Posterior vena cava (tissue), 2 donors: ENCODE measurements around the gene SEPTIN10. TPM values are rescaled to one million over a fixed set of nuclear protein-coding genes. Genes with fewer than 3 reads are reported as not detected.
"Not testable (repeated sequence)": the region's sequence is repeated elsewhere in the genome, so short reads cannot be mapped to it uniquely, and the experiment has no call there.

Experiments
- DNase-seq: peaks from one replicate; pipeline ENCODE4 v3.0.0-alpha.2; 2020; ENCODE audit warnings: low spot score
- intact Hi-C, 2 donors: fragments of 100-400 bp; cut with DNase I; formaldehyde crosslinking; loops; one replicate each; pipeline versions ENCODE4 v1.14.1 to v1.14.2; 2022 to 2023
- total RNA-seq, 2 donors: library from RNA; stranded (reverse); fragmentation: NEBNext Ultra II Directional; extraction: Animal tissue kit (Norgen Biotek cat#: 25700); gene quantifications; one replicate each; pipeline ENCODE4 v1.2.1, GENCODE V29; 2021
- donor health status: DM: yes; HTN: yes; CAD: no.
- donor health status: DM: yes; HTN: yes; CAD: no.

SEPTIN10 gene
- total RNA-seq, 2 donors from 2014 or later: 88.3 to 115 TPM

DNA sequence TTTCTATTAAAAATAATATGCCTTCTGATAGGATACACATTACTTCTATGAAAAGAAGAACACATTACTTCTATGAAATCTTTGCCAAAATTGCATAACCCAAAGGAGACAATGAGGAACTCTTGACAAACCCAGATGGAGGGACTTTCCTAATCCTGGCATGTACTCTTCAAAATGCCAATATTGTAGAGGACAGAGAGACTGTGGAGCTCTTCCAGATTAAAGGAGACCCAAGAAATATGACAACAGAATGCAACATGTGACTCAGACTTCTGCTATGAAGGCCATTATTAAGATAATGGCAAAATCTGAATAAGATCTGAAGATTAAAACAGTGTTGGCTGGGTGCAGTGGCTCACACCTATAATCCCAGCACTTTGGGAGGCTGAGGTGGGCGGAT lies 22.6 kb upstream of the SEPTIN10 start:
- intact Hi-C loops: no loop called here
- no peak for DNase-seq

- no peak for DNase-seq
- intact Hi-C loops: no loop called here
Measured at GRCh38 chr2:109635426-109636304, 21.9 kb upstream of the SEPTIN10 start.

GRCh38 chr2:109633284-109633961 lies 19.7 kb upstream of the SEPTIN10 start:
- no peak for DNase-seq
- intact Hi-C loops: no loop called here

DNA sequence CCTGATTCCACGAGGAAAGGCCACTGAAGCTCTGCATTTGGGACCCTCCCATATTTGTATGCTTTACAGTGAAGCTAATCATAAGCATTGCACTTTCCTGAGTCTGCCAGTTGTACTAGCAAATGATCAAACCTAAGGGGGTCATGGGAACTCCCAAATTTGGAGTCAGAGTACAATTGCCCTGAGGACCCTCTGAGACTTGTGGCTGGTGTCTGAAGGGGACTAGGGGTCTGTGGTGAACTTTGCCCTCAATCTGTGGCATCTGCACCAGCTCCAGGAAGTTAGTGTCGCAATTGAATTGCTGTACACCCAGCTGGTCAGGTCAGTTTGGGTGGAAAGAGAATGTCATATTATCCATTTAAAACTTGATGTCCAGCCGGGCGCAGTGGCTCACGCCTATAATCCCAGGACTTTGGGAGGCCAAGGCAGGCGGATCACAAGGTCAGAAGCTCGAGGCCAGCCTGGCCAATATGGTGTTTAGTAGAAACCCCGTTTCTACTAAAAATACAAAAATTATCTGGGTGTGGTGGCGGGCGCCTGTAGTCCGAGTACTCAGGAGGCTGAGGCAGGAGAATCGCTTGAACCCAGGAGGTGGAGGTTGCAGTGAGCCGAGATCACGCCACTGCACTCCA lies 18.5 kb upstream of the SEPTIN10 start:
- no peak for DNase-seq
- intact Hi-C loops: no loop called here

DNA sequence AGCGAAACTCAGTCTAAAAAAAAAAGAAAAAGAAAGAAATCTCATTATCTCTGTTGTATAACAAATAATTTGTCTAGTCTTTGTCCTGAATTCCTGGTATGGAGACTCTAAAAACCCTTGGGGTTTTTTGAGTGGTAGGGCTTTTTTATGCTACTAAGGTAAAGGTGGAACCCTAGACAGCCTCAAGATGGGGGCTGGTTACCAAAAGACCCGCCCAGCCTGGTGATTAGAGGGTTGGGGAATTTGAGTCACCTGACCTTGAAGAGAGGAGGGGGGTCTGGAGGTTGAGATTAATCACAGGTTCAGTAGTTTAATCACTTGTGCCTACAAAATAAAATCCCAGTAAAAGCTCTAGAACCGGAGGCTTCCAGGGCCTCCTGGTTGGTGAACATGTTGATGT lies 18.0 kb upstream of the SEPTIN10 start:
- intact Hi-C loops: no loop called here
- no peak for DNase-seq

- intact Hi-C loops: no loop called here
Measured at GRCh38 chr2:109630441-109631430, 17.0 kb upstream of the SEPTIN10 start.

GRCh38 chr2:109629867-109630266 lies 16.1 kb upstream of the SEPTIN10 start:
- intact Hi-C loops: no loop called here
- DNase-seq: no peak

More at GRCh38 chr2:109630441-109631430, 17.0 kb upstream of the SEPTIN10 start:
- no peak for DNase-seq

DNA sequence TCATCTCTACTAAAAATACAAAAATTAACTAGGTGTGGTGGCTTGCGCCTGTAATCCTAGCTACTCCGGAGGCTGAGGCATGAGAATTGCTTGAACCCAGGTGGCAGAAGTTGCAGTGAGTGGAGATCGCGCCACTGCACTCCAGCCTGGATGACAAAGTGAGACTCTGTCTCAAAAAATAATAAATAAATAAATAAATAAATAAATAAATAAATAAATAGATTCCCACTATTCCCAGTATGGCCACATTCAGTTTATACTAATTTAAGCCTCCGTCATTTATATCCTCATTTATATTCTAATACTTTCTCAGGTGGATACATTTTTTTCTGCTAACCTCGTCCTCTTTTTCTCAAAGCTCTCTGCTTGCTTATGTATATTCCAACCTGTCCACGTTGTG lies 14.6 kb upstream of the SEPTIN10 start:
- intact Hi-C loops, DNase-seq: not testable (repeated sequence)

DNA sequence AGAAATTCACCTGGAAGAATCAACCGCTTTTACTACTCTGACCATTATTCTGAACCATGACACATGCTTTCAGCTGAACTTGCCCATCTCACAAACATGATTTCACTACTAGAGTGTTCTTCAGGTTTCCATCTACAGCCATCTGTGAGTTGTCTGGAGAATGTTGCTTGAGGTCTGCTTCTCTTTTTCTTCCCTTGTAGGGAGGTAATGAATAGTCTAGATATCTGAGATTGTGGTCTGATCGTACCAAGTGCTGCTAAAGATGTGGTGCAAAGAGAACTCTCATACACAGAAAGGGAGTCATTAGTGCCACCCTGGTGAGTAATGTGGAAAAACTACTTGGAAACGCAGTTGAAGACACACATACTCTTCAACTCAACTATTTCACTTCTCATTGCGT lies 10.6 kb upstream of the SEPTIN10 start:
- no peak for DNase-seq
- intact Hi-C loops: no loop called here

DNA sequence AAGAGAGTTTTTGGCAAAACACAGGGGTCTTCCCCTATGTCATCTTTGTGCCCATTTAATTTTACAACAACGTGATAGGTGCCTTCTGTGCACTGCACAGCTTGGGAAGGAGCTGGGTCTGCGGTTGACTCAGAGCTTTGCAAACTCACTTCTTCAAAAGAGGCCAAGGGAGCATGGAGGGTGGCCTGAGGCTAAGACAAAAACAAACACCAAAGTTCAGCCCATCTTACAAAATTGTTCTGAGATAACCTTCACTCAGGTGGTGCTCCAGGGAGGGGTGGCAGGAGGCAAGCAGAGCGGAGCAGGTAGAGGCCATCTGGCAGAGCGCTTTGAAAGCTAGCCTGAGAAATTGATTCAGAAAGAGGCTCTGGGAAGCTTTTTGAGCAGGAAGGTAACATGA lies 10.2 kb upstream of the SEPTIN10 start:
- intact Hi-C loops: no loop called here
- DNase-seq: no peak

DNA sequence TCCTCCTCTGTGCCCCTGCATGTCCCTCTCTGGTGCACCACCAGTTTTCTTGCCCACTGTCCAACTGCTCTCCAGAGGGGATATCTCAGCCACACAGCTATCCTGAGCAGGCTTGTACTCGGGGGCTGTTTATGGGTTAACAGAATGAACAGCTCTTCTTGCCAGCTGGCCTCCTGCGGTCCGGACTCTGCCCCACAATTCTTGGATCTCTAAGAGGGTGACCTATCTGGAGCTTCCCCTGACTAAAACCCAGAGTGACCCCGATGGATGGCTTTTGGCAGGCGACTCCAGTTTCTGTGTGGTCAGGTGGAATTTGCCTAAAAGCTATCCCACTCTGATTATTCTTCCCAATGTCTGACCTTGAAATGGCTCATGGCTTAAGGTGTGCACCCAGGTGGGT lies 9.5 kb upstream of the SEPTIN10 start:
- intact Hi-C loops: no loop called here
- DNase-seq: no peak

DNA sequence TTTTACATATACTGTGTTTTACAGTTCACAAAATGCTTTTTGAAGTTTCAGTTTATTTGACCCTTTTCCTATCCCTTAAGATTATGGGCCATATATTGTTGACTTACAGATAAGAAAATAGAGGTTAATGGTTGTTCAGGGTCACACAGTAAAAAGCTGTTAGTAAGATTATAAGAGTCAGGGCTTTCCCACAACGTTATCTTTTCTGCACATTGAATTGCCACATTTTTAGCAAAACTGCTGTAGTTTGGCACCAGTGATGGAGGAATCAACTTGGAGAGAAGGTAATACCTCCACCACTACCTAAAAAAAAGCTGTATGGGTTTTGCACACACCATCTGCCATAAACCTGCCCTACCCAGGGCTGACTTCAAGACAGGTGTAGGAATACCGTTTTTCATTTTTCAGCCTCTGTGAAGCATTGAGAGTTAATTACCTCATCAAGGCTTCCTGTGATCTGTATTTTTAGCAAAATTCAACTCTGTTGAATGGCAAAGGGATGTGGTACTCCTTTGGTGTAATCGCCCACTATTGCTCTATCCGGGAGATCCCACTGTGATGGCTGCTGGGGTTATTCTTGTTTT lies 5.4 kb upstream of the SEPTIN10 start:
- DNase-seq: no peak
- intact Hi-C loops: loop anchor here in 1 of 2 donors (10.0 kb wide), 1 partner anchor 74 kb away; no protein-coding TSS in a partner anchor

GRCh38 chr2:109616184-109616583 lies 2.4 kb upstream of the SEPTIN10 start:
- intact Hi-C loops: loop anchor here in 1 of 2 donors (10.0 kb wide), 1 partner anchor 71 kb away; no protein-coding TSS in a partner anchor
- no peak for DNase-seq

GRCh38 chr2:109615637-109616144 lies 1.9 kb upstream of the SEPTIN10 start:
- intact Hi-C loops: loop anchor here in 1 of 2 donors (10.0 kb wide), 1 partner anchor 71 kb away; no protein-coding TSS in a partner anchor
- DNase-seq: no peak

GRCh38 chr2:109614715-109615636 lies 1.2 kb upstream of the SEPTIN10 start:
- no peak for DNase-seq
- intact Hi-C loops: loop anchor here in 1 of 2 donors (10.0 kb wide), 1 partner anchor 70 kb away; no protein-coding TSS in a partner anchor

GRCh38 chr2:109613081-109613921 lies 465 bp downstream of the SEPTIN10 start:
- intact Hi-C loops: loop anchor here in 1 of 2 donors (10.0 kb wide), 1 partner anchor 68 kb away; no protein-coding TSS in a partner anchor
- peak; percentile 92 for DNase-seq
